Kidney capillary endothelial cell (primary cell): ENCODE measurements around the gene C17orf67.

Experiments used
- DNase-seq: peaks from one replicate; pipeline ENCODE4 v3.0.0-alpha.2; 2018; ENCODE audit warnings: low spot score

C17orf67 gene

DNA sequence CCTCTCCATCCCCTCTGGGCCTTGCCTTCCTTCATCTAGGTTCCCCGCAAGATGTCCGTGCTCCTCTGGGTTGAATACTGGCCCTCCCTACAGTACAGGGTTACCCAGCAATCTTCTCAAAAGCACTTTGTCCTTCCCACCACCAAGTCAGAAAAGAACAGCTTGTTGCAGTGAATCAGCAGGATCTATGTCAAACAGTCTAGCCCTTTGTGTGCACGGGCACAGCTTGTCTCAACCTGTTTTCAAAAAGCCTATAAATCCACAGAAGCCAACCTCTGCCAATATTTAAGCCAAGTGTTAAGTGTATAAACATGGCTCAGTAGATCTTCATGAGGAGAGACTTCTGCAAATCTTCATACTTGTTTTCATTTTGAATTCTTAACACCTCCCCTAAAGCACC lies 25.2 kb downstream of the C17orf67 start:
- DNase-seq: no peak

DNA sequence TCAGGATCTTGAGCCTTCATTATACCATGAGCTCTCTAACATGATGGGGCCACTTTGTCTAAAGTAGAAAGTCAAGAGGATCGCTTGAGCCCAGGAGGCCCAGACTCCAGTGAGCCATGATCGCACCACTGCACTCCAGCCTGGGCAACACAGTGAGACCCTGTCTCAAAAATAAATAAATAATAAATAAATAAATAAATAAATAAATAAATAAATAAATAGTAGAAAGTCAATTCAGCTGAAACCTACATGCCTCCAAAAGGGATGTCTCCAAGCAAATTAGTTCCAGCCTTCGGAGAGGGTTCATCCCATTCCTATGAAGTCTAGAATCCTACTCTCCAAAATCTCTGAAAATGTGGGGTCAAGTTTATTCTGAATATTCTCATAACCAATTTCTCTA lies 26.0 kb downstream of the C17orf67 start:
- no peak for DNase-seq

DNA sequence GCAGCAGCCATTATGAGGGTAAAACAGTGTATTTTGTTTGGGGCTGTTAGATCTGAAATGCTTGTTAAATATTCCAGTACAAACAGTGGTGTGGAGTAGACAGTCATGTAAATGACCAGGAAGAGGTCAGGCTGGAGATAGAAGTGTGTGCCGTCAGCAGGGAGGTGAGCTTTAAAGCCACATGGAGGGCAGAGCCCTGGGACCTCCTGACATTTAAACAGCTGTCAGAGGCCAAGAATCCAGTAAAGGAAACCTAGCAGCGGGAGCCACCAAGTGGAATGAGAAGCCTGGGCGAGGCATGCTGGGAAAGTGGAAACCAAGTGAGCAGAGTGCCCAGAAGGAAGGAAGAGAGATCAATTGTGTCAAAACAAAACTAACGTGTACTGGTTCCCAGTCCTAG lies 26.8 kb downstream of the C17orf67 start:
- no peak for DNase-seq

DNA sequence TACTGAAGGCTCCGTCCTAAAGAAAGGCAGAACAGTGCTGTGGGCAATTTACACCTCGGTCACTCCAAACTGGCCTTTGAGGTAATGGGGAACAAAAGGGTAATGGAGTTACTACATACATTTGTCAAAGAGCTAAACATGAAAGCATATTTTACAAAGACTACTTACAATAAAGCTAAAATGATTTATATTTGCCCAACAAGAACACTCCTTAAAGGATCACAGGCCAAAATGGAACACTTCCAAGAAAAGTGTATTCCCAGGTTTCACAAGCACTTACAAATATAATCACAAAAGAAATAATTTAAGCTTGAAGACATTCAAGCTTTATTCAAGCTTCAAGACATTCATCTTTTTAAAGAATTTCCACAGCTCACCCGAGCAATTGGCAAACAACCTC lies 29.3 kb downstream of the C17orf67 start:
- DNase-seq: no peak

DNA sequence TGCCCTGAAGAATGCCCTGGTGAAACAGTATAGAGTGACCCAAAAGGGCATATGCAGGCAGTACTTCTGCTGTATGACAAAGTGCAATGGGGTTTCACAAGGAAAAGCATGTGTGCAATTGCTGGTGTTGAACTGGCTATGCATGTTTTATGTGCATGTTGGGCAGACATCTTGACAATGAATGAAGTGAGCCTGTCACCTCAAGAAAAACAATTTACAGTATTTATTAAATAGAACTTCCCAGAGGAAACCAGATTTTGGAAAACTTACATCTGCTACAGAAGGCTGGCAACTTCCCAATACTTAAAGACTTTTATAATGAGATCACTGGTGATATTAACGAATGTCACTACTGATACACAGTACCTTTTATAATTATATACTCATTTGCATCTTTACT lies 30.6 kb downstream of the C17orf67 start:
- no peak for DNase-seq

DNA sequence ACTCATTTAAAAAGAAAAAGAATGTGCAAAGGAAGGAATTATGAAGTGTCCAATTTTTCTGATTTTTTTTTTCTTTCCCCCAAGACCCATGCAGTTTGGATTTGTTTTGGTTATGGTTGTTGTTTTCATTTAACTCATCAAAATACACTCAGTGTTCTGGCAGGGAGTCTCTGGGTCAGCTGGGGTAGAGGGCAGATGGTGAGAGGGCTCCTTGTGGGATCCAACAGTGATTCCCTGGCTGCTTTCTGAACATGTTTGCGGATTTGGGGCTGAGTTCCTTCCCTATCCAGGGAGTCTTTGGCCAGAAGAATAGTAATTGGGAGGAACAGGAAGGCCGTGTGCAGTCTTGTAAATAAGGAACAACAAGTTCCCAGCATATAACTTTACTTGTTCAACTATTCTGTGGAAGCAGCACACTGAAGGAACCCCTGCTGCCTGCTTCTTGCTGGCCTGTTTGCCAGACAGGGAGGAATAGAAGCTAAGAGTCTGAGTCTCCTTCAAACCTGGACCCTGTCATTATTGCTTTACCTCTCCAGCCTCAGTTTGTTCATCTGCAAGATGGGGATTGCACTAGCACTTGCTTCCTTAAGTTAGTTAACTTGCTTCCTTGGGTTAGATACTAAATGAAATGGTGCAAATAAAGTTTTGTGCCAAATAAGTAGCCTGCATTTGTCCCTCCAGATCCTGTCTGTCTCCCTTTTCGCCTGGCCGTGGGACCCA lies 32.1 kb downstream of the C17orf67 start:
- no peak for DNase-seq

DNA sequence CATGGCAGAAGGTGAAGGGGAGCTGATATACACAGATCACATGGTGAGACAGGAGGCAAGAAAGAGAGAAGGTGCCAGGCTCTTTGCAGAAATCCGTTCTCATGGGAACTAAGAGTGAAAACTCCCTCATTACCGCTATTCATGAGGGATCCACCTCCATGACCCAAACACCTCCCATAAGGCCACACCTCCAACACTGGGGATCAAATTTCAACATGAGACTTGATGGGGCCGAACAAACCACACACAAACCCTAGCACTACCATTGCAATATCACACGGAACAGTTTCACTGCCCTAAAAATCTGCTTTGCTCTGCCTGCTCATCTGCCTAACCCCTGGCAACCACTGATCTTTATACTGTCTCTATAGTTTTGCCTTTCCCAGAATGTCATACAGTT lies 34.8 kb downstream of the C17orf67 start:
- DNase-seq: no peak

DNA sequence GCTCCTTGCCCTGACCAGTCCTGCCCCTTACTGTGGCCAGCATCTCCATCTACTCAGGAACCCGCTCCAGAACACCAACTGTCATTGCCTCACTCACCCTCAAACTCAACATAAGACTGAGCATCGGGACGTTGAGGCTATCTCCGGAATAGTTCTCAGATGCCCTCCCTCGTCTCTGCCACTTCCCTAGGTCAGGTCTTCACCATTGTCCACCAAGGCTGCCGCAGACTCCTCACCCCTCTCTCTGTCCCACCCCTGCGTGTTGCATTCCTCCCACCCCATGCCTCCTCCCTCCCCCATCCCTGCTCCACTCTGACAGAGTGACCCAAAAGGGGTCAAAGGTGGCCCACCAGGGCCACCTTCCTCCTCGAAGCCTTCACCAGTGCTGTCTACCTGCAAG lies 37.2 kb downstream of the C17orf67 start:
- no peak for DNase-seq

DNA sequence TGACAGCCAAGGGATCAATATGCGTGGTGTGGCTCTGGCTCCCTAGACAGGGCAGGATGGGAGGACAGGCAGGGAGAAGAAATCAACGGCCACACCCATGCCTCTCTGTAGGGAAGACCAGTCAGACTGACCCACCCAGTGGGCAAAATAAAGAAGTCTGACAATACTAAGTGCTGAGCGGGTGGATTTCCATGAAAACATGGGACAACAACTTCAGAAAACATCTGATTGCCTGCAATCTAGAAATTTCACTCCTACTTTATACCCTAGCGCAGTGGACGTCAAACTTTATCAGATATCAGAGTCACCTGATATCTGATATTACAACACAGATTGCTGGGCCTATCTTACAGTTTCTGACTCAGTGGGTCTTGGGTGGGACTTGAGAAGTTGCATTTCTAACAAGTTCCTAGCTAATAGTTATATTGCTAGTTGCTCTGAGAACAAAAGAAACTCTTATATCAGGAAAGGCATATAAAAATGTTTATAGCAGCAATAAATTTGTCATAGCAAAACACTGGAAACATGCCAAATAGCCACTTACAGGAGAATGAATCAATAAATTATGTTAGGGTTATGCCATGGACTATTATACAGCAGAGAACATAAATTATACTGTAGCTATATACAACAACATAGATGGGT lies 38.4 kb downstream of the C17orf67 start:
- DNase-seq: no peak

DNA sequence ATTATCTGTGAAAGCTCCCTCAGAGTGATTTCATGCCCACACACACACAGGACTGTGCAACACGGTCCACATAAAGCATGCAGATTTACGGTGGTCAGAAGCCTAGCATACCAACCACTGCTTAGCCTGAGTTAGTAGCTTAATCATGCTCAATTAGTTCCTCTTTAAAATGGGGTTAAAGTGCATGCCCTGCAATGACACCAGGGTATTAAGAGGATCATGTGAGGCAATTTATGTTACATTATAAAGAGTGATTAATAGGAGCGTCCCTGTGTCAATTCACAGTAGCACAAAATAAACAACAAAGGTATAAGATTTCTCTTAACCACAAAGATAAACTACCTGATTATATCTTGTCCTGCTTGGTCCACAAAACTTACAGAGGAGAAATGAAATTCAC lies 39.8 kb downstream of the C17orf67 start:
- no peak for DNase-seq

DNA sequence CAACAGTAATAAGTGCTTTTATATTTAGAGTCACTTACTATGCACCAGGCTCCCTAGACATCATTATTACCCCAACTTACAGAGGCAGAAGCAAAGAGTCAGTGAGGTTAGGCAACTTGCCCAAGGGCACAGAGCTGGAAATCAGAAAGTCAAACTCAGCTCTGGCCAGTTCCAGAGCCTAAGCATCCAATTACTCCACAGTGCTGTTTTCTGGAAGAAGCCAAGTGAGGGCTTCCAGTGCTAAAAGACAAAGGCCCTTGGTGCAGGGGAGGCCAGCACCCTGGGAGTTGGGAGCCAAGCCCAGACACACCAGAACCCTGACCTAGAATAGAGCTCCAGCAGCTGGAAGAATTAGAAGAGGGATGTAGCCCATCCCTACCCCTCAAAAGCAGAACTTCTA lies 40.2 kb downstream of the C17orf67 start:
- no peak for DNase-seq

DNA sequence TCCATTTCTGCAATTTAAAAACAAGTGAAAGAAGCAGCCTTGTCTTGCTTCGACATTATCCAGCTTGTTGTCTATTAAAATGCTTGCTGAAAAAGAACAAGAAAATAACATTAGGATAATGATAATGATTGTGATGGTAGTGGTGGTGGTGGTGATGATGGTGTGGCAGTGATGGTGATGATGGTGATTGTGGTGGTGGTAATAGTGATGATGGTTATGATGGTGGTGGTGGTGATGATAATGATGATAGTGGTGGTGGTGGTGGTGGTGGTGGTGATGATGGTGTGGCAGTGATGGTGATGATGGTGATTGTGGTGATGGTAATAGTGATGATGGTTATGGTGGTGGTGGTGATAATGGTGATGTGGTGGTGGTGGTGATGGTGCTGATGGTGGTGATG lies 41.5 kb downstream of the C17orf67 start:
- DNase-seq: no peak

DNA sequence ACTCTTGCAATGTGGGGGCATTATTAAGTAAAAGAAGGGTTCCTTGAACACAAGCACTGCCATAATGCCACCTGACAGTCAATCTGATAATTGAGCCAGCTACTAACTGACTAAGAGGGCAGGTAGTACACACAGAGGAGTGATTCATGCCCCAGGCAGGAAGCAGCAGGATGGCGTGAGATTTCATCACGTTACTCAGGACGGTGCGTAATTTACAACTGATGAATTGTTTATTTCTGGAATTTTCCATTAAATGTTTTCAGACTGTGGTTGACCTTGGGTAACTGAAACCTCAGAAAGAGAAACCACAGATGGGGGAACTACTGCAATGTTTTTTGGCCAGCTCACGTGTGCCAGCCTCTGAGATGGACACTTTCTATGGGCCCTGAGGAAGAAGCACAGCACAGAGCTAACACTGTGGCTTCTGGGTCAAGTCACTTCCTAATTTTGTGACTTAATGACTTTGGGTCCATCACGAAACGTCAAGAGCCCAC lies 46.7 kb downstream of the C17orf67 start:
- peak; percentile 81 for DNase-seq

DNA sequence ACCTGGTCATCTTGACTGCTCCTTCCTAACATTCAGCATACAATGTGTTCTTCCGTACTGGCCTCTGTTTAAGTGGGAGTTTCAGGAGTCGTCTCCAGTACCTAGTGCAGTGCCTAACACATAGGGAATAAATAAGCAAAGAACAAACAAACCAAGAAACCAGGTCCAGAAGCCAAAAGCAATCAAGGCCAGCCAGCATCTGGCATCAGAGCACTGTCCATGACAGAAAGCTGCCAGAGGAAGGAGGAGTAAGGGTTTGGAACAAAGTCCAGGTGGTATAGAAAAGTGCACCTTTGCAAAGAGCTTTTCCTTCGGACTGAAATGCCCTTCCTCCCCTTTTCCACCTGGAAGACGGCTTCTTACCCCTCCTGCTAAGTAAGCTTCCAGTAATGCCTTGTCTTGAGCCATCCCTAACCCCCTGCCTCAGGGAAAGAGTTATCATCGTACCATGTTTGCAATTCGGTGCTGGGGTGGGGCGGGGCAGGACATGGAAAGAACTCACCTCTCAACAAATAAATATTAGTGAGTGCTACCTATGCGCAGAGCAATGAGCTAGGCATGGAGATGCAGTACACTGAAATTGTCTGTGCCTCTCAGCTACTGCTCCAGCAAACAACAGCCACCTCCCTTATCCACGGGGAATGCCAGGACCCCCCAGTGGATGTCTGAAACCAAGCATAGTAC lies 47.6 kb downstream of the C17orf67 start:
- DNase-seq: no peak

DNA sequence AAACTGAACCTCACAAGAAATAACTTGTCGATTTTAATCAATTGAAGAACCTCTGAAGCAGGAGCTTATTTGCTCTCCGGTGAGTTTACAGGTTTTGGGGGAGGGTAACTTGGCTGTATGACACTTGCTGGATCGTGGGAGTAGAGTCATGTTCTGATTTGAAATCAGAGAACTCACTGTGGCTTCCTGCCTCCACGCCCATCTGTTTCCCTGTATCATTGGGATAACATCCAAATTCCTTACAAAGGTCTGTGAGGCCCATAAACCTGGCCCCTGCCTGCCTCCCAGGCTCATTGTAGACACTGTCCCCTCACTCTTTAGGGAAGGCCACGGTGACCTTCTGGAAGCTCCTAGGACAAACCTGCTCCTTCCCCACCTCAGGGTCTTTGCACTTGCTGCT lies 48.3 kb downstream of the C17orf67 start:
- no peak for DNase-seq

DNA sequence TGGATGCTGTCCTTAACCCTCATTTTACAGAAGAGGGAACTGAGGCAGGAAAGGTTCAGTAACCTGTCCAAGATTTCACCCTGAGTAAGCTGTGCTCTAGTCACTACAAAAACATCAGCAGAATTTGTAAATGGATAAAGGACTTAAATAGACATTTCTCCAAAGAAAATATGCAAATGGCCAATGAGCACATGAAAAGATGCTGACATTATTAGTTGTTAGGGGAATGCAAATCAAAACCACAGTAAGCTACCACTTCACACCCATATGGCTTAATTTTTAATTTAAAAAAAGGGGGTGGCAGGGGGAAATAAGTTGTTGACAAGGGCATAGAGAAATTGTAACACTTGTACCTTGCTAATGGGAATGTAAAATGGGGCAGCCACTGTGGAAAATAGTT lies 51.4 kb downstream of the C17orf67 start:
- DNase-seq: no peak

DNA sequence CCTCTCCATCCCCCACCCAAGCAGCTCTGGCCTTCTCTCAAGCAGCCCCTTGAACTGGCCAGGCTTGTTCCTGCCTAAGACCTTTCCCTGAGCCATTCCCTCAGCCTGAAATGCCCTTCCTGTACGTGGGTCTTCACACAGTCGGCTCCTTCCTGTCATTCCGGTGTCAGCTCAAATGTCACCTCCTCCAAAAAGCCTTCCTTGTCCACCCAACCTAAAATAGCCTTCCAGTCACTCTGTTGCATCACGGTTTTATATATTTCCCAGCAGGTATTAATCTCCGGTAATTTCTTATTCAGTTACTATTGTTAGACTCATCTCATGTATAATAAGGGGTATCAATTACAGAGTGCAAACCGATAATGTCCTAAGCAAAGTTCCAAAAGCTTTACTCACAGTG lies 51.8 kb downstream of the C17orf67 start:
- no peak for DNase-seq

DNA sequence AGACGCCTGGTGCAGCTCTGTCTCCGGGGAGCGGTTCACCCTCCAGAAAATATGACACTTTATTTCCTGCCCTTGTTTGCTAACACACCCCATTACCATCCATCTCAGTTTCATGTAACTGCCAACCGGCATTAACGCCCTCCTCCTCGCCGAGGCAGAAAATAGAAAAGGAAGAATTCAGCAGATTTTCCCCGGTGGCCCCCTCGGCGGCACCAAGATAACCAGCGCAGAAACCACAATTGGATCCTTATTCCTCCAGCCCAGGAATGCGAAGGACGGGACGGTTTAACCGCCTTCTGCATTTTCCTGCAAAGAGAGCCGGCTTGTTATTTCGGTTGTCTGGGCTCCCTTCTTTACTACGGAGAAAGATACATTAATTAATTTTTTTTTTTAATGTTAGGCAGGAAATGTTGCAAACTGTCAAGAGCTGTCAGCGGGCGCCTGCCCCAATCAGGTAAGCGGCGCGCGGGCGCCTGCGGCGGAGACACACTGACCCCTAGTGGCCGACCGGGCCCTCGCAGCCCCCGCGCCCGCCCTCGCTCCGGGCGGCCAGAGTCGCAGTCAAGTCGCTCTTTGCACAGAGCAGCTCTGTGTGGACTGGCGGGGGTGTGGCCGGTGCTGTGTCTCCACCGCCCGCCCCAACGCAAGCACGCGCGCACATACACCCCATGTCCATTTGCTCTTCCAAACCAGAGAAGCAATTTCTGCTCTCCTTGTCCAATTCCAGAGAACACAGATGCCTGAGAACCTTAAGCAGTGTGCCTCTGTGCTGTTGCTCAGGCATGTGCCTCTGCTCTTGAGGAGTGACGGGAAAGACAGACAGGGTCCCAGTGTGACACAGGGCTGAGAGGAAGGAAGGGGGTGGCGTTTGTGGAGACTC lies 53.6 kb downstream of the C17orf67 start:
- DNase-seq: peak; percentile 85

DNA sequence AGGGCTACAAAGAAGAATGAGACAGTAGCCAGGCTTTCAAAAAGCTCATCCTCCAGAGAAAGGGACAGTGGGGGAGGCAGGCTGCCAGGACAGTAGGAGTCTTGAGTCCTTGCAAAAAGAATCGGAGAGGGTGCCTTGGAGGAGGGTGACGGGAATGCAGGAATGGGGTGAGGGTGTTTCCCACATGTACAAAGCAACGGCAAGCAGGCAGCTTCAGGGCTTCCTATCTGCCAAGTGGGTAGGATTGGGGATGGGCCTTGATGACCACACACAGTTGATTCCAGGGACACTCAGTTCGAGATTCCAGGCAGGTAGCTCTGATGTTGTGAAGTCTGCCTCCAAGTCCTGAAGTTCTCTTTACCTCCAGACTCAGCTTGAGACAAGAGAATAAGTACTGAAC lies 54.4 kb downstream of the C17orf67 start:
- no peak for DNase-seq

DNA sequence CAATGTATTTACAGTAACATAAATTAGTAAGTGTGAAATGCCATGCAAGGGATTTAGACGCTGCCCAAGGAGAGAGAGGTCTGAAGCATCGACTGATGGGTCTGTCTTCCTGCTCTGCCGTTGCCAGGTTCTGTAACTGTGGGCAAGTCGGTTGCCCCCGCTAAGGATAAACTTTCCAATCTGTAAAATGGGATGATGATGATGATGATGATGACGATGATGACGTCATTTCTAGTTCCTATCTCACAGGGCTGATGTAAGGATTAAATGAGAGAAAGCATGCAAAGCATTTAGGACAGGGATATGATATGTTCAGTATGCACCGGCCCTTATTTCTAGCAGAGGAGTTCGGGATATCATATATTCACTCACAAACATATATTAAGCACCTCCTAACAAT lies 54.8 kb downstream of the C17orf67 start:
- DNase-seq: no peak

DNA sequence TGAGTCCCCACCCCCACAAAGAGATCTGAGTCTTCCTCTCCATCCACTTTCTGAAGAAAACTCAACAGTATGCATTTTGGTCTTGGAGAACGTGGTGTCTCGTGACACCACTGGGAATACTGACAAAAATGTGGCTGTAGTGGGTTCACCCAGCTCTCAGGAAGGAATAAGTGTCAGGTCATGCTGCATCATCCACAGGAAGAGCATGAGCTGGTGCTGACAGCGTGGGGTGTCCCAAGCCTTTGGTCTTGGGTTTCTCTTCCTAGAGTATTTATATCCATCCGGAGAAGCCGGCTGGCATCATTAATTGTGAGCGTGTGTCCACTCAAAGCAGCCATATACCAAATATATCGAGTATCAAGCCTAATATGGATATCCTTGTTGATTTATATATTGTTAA lies 55.9 kb downstream of the C17orf67 start:
- peak; percentile 94 for DNase-seq

DNA sequence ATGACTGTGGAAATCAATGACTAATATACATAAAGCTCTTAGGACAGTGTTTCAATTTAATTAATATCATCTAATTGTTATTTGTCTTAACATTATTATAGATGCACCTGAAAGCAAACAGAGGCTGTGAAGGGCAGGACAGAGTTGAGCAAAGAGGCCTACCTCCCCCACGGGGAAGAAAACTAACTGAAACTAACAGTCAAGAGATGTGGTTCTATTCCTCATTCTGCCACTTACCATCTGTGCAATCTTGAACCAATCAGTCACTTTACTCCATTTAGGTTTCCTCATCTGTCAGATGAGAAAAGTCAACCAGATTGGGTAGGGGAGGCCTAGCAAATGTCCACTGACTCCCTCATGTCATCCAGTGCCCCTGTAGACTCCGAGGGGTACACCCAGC lies 59.1 kb downstream of the C17orf67 start:
- no peak for DNase-seq
